Measurements from ENCODE around the gene ADNP2. TPM values are rescaled to one million over a fixed set of nuclear protein-coding genes. Genes with fewer than 3 reads are reported as not detected.

The ADNP2 gene
- total and polyA plus RNA-seq, 2 of the 4 experiments (the other 2 are of a cell fraction): 5.6 to 18.3 TPM

GRCh38 chr18:80074183-80074582 is 34.9 kb upstream of the ADNP2 start:
- H3K56ac ChIP-seq (ENCODE audit: extremely low read depth, insufficient read depth, low read length): no peak overlapping the region
- POLR2A ChIA-PET (ENCODE audit: unreplicated experiment): no interaction called here
- H3K36me3 ChIP-seq (ENCODE audit: control insufficient read depth, insufficient read depth, low read length): no peaks in the 10 kb centered on the region

More at GRCh38 chr18:80074183-80074582, 34.9 kb upstream of the ADNP2 start:
- Histone ChIP-seq H3K9ac (ENCODE audit: low read depth, low read length) (no peak overlapping the region), H4K91ac (ENCODE audit: insufficient read depth, low read depth, low read length) (no peak overlapping the region), H3K4me3 (ENCODE audit: insufficient read depth, low read depth, low read length) (no peak overlapping the region), H2AK9ac (replicated peaks; ENCODE audit: low read depth, low read length, poor library complexity) (no peak overlapping the region), H3K79me1 (ENCODE audit: low read depth in 1 of 2, low read length in 2 of 2) (no peaks in the 10 kb centered on the region), H2AK5ac (ENCODE audit: low read depth, low read length) (no peak overlapping the region), H3K27ac (ENCODE audit: insufficient read depth, low read length) (no peak overlapping the region), H3K9me3 (ENCODE audit: control insufficient read depth, insufficient read depth, low read length) (no peaks in the 10 kb centered on the region), H3K9me1 (ENCODE audit: insufficient read depth, low read length) (no peaks in the 10 kb centered on the region), H2AFZ (replicated peaks; ENCODE audit: low read length, poor library complexity) (no peak overlapping the region), H4K20me1 (ENCODE audit: insufficient read depth, low read length) (no peaks in the 10 kb centered on the region), H3K18ac (ENCODE audit: low read depth, low read length) (no peak overlapping the region), H3K4me2 (ENCODE audit: low read depth, low read length) (no peak overlapping the region), H2BK15ac (ENCODE audit: low read depth, low read length) (no peak overlapping the region), H4K8ac (ENCODE audit: low read depth in 2 of 2, low read length in 2 of 2) (no peak overlapping the region), H2BK20ac (ENCODE audit: low read depth, low read length) (no peak overlapping the region), H3K14ac (replicated peaks; ENCODE audit: low read depth, low read length) (no peak overlapping the region), H3K27me3 (ENCODE audit: control insufficient read depth, insufficient read depth, low read length) (peaks cover 4% of the 10 kb centered on the region), H4K5ac (ENCODE audit: low read depth, low read length) (no peak overlapping the region), H3K4me1 (ENCODE audit: control insufficient read depth, insufficient read depth, low read length) (no peaks in the 10 kb centered on the region), H3K4ac (ENCODE audit: low read depth, low read length) (no peak overlapping the region), H2BK120ac (ENCODE audit: low read depth, low read length) (no peak overlapping the region), H3K23ac (ENCODE audit: low read depth, low read length) (no peak overlapping the region), H2BK5ac (ENCODE audit: low read depth, low read length, poor library complexity, severe bottlenecking) (no peak overlapping the region)
- WGBS, 2 experiments (ENCODE audit: extremely low coverage in 2 of 2, insufficient read length in 1 of 2): 86% methylated on average over 2 of the region's 5 CpGs; no CpG with 5 or more reads in 1 of the 2 experiments
- ATAC-seq (ENCODE audit: low read depth): no peak
- DNase-seq: no peak
- intact Hi-C loops (cut with micrococcal nuclease): no loop called here
- dilution Hi-C loops (cut with HindIII; ENCODE audit: low sequenced_read_pairs, unreplicated experiment): no loop called here
- in situ Hi-C loops (cut with MboI; ENCODE audit: low sequenced_read_pairs): no loop called here
- CTCF ChIA-PET: interaction anchor here (0.6 kb wide), 1 partner anchor 88 kb away, joined by 4 read pairs; no protein-coding TSS in a partner anchor
- TF ChIP-seq, protein P1, sequence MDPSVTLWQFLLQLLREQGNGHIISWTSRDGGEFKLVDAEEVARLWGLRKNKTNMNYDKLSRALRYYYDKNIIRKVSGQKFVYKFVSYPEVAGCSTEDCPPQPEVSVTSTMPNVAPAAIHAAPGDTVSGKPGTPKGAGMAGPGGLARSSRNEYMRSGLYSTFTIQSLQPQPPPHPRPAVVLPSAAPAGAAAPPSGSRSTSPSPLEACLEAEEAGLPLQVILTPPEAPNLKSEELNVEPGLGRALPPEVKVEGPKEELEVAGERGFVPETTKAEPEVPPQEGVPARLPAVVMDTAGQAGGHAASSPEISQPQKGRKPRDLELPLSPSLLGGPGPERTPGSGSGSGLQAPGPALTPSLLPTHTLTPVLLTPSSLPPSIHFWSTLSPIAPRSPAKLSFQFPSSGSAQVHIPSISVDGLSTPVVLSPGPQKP (IDR thresholded peaks at IDR 0.05; ENCODE audit: borderline replicate concordance, low read depth, low read length): no peak
- TF ChIP-seq FOS (IDR thresholded peaks at IDR 0.05; ENCODE audit: low read depth, low read length) (no peak), NFE2L2 (IDR thresholded peaks at IDR 0.05; ENCODE audit: low read depth, low read length) (no peak)
- TF ChIP-seq, protein P2, sequence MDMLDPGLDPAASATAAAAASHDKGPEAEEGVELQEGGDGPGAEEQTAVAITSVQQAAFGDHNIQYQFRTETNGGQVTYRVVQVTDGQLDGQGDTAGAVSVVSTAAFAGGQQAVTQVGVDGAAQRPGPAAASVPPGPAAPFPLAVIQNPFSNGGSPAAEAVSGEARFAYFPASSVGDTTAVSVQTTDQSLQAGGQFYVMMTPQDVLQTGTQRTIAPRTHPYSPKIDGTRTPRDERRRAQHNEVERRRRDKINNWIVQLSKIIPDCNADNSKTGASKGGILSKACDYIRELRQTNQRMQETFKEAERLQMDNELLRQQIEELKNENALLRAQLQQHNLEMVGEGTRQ (IDR thresholded peaks at IDR 0.05; ENCODE audit: low read depth, low read length): no peak
- no TSS peak for BruUV-seq (replicated peaks)

All from IMR-90 (cell line).